ENCODE results near the gene TNFAIP8L2.
A peak's percentile ranks its signal among the peaks of the same experiment; 100 is the strongest.

GRCh38 chr1:151171190-151171589 is 14.7 kb downstream of the TNFAIP8L2 start:
- no peak for TF ChIP-seq POLR2A (IDR thresholded peaks at IDR 0.05; ENCODE audit: low read depth, low read length)
- TF ChIP-seq POLR2AphosphoS5 (IDR thresholded peaks at IDR 0.05; ENCODE audit: low read depth, low read length) = peak; percentile 36
- no peak for TF ChIP-seq TAF1 (IDR thresholded peaks at IDR 0.05; ENCODE audit: borderline replicate concordance, low read depth, low read length)

Measured in GM12892 (cell line).